Liver (tissue), 9 donors: ENCODE measurements around the gene PCDHGB2. TPM values are rescaled to one million over a fixed set of nuclear protein-coding genes. Genes with fewer than 3 reads are reported as not detected.
"Not testable (repeated sequence)": the region's sequence is repeated elsewhere in the genome, so short reads cannot be mapped to it uniquely, and the experiment has no call there.

Experiments used
- DNase-seq: peaks from one replicate; pipeline ENCODE4 v3.0.0-alpha.2; 2017; ENCODE audit warnings: low spot score
- H3K27ac ChIP-seq, 2 donors: one replicate each; pipeline ENCODE4 v1.7.0; 2013; ENCODE audit warnings: inconsistent platforms in 2 of 2, low read length in 2 of 2, control low read depth in 1 of 2, low read depth in 1 of 2, mild to moderate bottlenecking in 1 of 2
- H3K27me3 ChIP-seq, 4 donors: one replicate each; pipeline versions ENCODE4 v1.6.1 to v1.7.0; 2013; ENCODE audit warnings: low read length in 3 of 4, inconsistent platforms in 1 of 4, mild to moderate bottlenecking in 1 of 4, moderate library complexity in 1 of 4; ENCODE audit not compliant: control insufficient read depth in 4 of 4, insufficient read depth in 4 of 4
- H3K36me3 ChIP-seq, 4 donors: one replicate each; pipeline versions ENCODE4 v1.6.1 to v1.7.0; 2013; ENCODE audit warnings: low read length in 3 of 4, mild to moderate bottlenecking in 3 of 4, low read depth in 1 of 4, moderate library complexity in 1 of 4; ENCODE audit not compliant: control insufficient read depth in 4 of 4, insufficient read depth in 3 of 4
- H3K4me1 ChIP-seq, 4 donors: one replicate each; pipeline versions ENCODE4 v1.6.1 to v1.7.0; 2013; ENCODE audit warnings: low read length in 3 of 4, mild to moderate bottlenecking in 3 of 4, moderate library complexity in 1 of 4; ENCODE audit not compliant: control insufficient read depth in 4 of 4, insufficient read depth in 4 of 4
- H3K4me3 ChIP-seq, 3 donors: one replicate each; pipeline versions ENCODE4 v1.6.1 to v1.7.0; 2013; ENCODE audit warnings: low read length in 3 of 3, control low read depth in 1 of 3, low read depth in 1 of 3, mild to moderate bottlenecking in 1 of 3
- H3K9ac ChIP-seq, 2 donors: one replicate each; pipeline ENCODE4 v1.7.0; 2013; ENCODE audit warnings: low read length in 2 of 2, mild to moderate bottlenecking in 2 of 2, moderate library complexity in 2 of 2, control low read depth in 1 of 2, low read depth in 1 of 2
- H3K9me3 ChIP-seq, 4 donors: one replicate each; pipeline versions ENCODE4 v1.6.1 to v1.7.0; 2013; ENCODE audit warnings: low read length in 3 of 4; ENCODE audit not compliant: control insufficient read depth in 4 of 4
- EGR1 ChIP-seq, 2 donors: IDR thresholded peaks; 2 replicates each; pipeline ENCODE4 v1.6.1; 2016 to 2018; ENCODE audit warnings: antibody characterized with exemption in 2 of 2, low read depth in 2 of 2
- FOXA1 ChIP-seq: IDR thresholded peaks from 2 replicates; pipeline ENCODE4 v1.6.1; 2016; ENCODE audit warnings: antibody characterized with exemption
- FOXA2 ChIP-seq: IDR thresholded peaks from 2 replicates; pipeline ENCODE4 v1.6.1; 2016; ENCODE audit warnings: antibody characterized with exemption
- GABPA ChIP-seq, 2 donors: IDR thresholded peaks in 1 of 2; conservative IDR thresholded peaks in 1 of 2; 2 replicates each; pipeline ENCODE4 v1.6.1; 2016; ENCODE audit warnings: antibody characterized with exemption in 2 of 2, mild to moderate bottlenecking in 1 of 2, moderate library complexity in 1 of 2
- HNF4A ChIP-seq, 2 donors: conservative IDR thresholded peaks; 2 replicates each; pipeline ENCODE4 v1.6.1; 2016; ENCODE audit warnings: antibody characterized with exemption in 2 of 2, mild to moderate bottlenecking in 2 of 2
- HNF4G ChIP-seq: IDR thresholded peaks from 2 replicates; pipeline ENCODE4 v1.6.1; 2016; ENCODE audit warnings: antibody characterized with exemption
- JUND ChIP-seq, 2 donors: IDR thresholded peaks; 2 replicates each; pipeline ENCODE4 v1.6.1; 2016; ENCODE audit warnings: antibody characterized with exemption in 2 of 2
- RAD21 ChIP-seq, 2 donors: IDR thresholded peaks; 2 replicates each; pipeline ENCODE4 v1.6.1; 2016; ENCODE audit warnings: antibody characterized with exemption in 2 of 2, mild to moderate bottlenecking in 2 of 2
- RXRA ChIP-seq, 2 donors: IDR thresholded peaks; 2 replicates each; pipeline ENCODE4 v1.6.1; 2017 to 2018; ENCODE audit warnings: antibody characterized with exemption in 2 of 2, mild to moderate bottlenecking in 1 of 2
- SP1 ChIP-seq: IDR thresholded peaks from 2 replicates; pipeline ENCODE4 v1.6.1; 2018; ENCODE audit warnings: antibody characterized with exemption, mild to moderate bottlenecking
- TAF1 ChIP-seq: conservative IDR thresholded peaks from 2 replicates; pipeline ENCODE4 v1.6.1; 2016; ENCODE audit warnings: antibody characterized with exemption, mild to moderate bottlenecking
- YY1 ChIP-seq: IDR thresholded peaks from 2 replicates; pipeline ENCODE4 v1.6.1; 2016; ENCODE audit warnings: antibody characterized with exemption, mild to moderate bottlenecking
- WGBS: extraction: QIAGEN DNeasy Blood & Tissue Kit; methylation state at CpG from one replicate; pipeline ENCODE4 v1.1.7; 2013; 5-methylcytosine and 5-hydroxymethylcytosine counted together
- polyA plus RNA-seq, 2 donors: library from polyadenylated mRNA; stranded (reverse) in 1 of 2; unstranded in 1 of 2; fragments of 200-250 nt in 1 of 2; fragments of >200 nt in 1 of 2; fragmentation: Nextera tagmentation in 1 of 2; extraction: Ambion mirVana in 1 of 2; gene quantifications; one replicate each; pipeline versions ENCODE4 v1.2.1 to v1.2.3, GENCODE V29; 2013 to 2015
- total RNA-seq, 2 donors: library from RNA; depleted of rRNA; stranded (reverse); fragments of >200 nt; gene quantifications; one replicate each; pipeline ENCODE4 v1.2.3, GENCODE V29; 2014
- TF ChIP-seq, protein P1 (sequence below): IDR thresholded peaks from 2 replicates; pipeline ENCODE4 v1.6.1; 2016; ENCODE audit warnings: antibody characterized with exemption, mild to moderate bottlenecking
- TF ChIP-seq, protein P2 (sequence below): IDR thresholded peaks from 2 replicates; pipeline ENCODE4 v1.6.1; 2016; ENCODE audit warnings: antibody characterized with exemption
- TF ChIP-seq, protein P3 (sequence below): IDR thresholded peaks from 2 replicates; pipeline ENCODE4 v1.6.1; 2016; ENCODE audit warnings: antibody characterized with exemption
- TF ChIP-seq, protein P4 (sequence below): fragments of 150-350 bp; IDR thresholded peaks from 2 replicates; pipeline ENCODE4 v1.5.1; 2017; ENCODE audit warnings: improper control_type of control experiment, low read depth, low read length; ENCODE audit not compliant: missing input control
- donor health status: healthy.
- donor health status: healthy.
- donor health status: healthy.
- donor health status: healthy.
- donor health status: healthy.

PCDHGB2 gene
- total and polyA plus RNA-seq, 4 donors, result 0.28 to 1.0 (median 0.47) TPM; not detected in 1

DNA sequence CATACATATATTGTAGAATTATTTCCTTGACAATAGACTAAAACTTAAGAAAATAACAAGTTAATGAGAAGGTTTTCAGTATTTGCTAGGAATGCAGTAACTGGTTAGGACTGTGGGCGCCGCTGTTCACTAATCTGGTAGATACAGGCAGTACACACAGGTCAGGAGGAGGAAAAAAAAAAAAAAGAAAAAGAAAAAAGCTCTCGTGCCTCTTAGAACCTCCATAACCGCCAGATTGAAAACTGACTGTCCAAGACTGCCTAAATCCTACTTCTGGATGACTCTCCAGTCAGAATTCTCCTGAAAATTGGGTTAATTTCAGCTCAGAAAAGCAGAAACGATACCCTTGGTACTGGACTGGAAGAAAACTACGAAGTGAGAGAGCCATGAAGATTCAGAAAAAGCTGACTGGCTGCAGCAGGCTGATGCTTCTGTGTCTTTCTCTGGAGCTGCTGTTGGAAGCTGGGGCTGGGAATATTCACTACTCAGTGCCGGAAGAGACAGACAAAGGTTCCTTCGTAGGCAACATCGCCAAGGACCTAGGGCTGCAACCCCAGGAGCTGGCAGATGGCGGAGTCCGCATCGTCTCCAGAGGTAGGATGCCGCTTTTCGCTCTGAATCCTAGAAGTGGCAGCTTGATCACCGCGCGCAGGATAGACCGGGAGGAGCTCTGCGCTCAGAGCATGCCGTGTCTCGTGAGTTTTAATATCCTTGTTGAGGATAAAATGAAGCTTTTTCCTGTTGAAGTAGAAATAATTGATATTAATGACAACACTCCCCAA is 29.3 kb upstream of the PCDHGB2 start, which contains the start of gene PCDHGA1:
Gene PCDHGA1 (plus strand): TSS at position 216 of the 782 bp plus-strand sequence.
- WGBS, result 22% methylated on average over 21 of the region's 21 CpGs
- no peaks in the 10 kb centered on the region for H3K36me3 ChIP-seq
- no peaks in the 10 kb centered on the region for H3K4me1 ChIP-seq
- TF ChIP-seq SP1 (no peak), RAD21 (IDR thresholded peaks at IDR 0.05) (no peak), EGR1 (IDR thresholded peaks at IDR 0.05; ENCODE audit: low read depth in 2 of 2) (no peak), GABPA (IDR thresholded peaks at IDR 0.05 in 1 of 2, conservative IDR thresholded peaks at IDR 0.05 in 1 of 2) (no peak), JUND (IDR thresholded peaks at IDR 0.05) (no peak), FOXA1 (no peak), FOXA2 (no peak), RXRA (IDR thresholded peaks at IDR 0.05) (no peak), TAF1 (no peak), HNF4A (conservative IDR thresholded peaks at IDR 0.05) (no peak), HNF4G (no peak), YY1 (no peak)
- TF ChIP-seq, protein P1, sequence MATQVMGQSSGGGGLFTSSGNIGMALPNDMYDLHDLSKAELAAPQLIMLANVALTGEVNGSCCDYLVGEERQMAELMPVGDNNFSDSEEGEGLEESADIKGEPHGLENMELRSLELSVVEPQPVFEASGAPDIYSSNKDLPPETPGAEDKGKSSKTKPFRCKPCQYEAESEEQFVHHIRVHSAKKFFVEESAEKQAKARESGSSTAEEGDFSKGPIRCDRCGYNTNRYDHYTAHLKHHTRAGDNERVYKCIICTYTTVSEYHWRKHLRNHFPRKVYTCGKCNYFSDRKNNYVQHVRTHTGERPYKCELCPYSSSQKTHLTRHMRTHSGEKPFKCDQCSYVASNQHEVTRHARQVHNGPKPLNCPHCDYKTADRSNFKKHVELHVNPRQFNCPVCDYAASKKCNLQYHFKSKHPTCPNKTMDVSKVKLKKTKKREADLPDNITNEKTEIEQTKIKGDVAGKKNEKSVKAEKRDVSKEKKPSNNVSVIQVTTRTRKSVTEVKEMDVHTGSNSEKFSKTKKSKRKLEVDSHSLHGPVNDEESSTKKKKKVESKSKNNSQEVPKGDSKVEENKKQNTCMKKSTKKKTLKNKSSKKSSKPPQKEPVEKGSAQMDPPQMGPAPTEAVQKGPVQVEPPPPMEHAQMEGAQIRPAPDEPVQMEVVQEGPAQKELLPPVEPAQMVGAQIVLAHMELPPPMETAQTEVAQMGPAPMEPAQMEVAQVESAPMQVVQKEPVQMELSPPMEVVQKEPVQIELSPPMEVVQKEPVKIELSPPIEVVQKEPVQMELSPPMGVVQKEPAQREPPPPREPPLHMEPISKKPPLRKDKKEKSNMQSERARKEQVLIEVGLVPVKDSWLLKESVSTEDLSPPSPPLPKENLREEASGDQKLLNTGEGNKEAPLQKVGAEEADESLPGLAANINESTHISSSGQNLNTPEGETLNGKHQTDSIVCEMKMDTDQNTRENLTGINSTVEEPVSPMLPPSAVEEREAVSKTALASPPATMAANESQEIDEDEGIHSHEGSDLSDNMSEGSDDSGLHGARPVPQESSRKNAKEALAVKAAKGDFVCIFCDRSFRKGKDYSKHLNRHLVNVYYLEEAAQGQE, result no peak
- TF ChIP-seq, protein P2, sequence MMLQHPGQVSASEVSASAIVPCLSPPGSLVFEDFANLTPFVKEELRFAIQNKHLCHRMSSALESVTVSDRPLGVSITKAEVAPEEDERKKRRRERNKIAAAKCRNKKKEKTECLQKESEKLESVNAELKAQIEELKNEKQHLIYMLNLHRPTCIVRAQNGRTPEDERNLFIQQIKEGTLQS, result no peak
- TF ChIP-seq, protein P3, sequence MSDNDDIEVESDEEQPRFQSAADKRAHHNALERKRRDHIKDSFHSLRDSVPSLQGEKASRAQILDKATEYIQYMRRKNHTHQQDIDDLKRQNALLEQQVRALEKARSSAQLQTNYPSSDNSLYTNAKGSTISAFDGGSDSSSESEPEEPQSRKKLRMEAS, result no peak
- TF ChIP-seq, protein P4, sequence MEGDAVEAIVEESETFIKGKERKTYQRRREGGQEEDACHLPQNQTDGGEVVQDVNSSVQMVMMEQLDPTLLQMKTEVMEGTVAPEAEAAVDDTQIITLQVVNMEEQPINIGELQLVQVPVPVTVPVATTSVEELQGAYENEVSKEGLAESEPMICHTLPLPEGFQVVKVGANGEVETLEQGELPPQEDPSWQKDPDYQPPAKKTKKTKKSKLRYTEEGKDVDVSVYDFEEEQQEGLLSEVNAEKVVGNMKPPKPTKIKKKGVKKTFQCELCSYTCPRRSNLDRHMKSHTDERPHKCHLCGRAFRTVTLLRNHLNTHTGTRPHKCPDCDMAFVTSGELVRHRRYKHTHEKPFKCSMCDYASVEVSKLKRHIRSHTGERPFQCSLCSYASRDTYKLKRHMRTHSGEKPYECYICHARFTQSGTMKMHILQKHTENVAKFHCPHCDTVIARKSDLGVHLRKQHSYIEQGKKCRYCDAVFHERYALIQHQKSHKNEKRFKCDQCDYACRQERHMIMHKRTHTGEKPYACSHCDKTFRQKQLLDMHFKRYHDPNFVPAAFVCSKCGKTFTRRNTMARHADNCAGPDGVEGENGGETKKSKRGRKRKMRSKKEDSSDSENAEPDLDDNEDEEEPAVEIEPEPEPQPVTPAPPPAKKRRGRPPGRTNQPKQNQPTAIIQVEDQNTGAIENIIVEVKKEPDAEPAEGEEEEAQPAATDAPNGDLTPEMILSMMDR, result no peak
- H3K4me3 ChIP-seq, result peak within 1 kb of the TSS in 2 of 3 donors; percentile 28 to 52
- H3K9ac ChIP-seq, result no peak within 1 kb of the TSS
- no peak for DNase-seq
- H3K27me3 ChIP-seq, result peaks cover 0 to 9% (median 5%) of the 10 kb centered on the region in 4 donors
- peaks cover 29 to 83% (median 48%) of the 10 kb centered on the region in 4 donors for H3K9me3 ChIP-seq
- no peak within 1 kb of the TSS for H3K27ac ChIP-seq

DNA sequence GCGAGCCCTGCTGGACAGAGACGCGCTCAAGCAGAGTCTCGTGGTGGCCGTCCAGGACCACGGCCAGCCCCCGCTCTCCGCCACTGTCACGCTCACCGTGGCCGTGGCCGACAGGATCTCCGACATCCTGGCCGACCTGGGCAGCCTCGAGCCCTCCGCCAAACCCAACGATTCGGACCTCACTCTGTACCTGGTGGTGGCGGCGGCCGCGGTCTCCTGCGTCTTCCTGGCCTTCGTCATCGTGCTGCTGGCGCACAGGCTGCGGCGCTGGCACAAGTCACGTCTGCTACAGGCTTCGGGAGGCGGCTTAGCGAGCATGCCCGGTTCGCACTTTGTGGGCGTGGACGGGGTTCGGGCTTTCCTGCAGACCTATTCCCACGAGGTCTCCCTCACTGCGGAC is 27.2 kb upstream of the PCDHGB2 start:
- not testable (repeated sequence) for H3K4me1 ChIP-seq, H3K36me3 ChIP-seq, H3K27ac ChIP-seq, DNase-seq, H3K9ac ChIP-seq, H3K27me3 ChIP-seq, H3K4me3 ChIP-seq
- WGBS, result 36% methylated on average over 39 of the region's 39 CpGs
- H3K9me3 ChIP-seq, result peaks cover 25 to 73% (median 41%) of the 10 kb centered on the region in 4 donors
